GM20000 (cell line): ENCODE data around the gene SGPP2.

Source experiments
- DNase-seq: peaks from one replicate; pipeline ENCODE4 v3.0.0; 2012; ENCODE audit warnings: low spot score
- CTCF ChIP-seq: IDR thresholded peaks from 2 replicates; pipeline ENCODE4 v1.5.1; 2012; ENCODE audit warnings: mild to moderate bottlenecking, control low read depth; ENCODE audit errors: extremely low read depth, missing control alignments

The SGPP2 gene

GRCh38 chr2:222591661-222592060 is 167.3 kb downstream of the SGPP2 start:
- no peak for TF ChIP-seq CTCF
- no peak for DNase-seq

GRCh38 chr2:222592176-222592575 is 167.8 kb downstream of the SGPP2 start:
- DNase-seq = no peak
- TF ChIP-seq CTCF = no peak

GRCh38 chr2:222594679-222595078 is 170.3 kb downstream of the SGPP2 start:
- no peak for DNase-seq
- TF ChIP-seq CTCF = no peak

GRCh38 chr2:222595581-222595980 is 171.2 kb downstream of the SGPP2 start:
- TF ChIP-seq CTCF = no peak
- no peak for DNase-seq

GRCh38 chr2:222598611-222599010 is 174.3 kb downstream of the SGPP2 start:
- no peak for TF ChIP-seq CTCF
- no peak for DNase-seq

GRCh38 chr2:222603501-222603900 is 179.2 kb downstream of the SGPP2 start:
- no peak for TF ChIP-seq CTCF
- no peak for DNase-seq

GRCh38 chr2:222604749-222605515 is 180.6 kb downstream of the SGPP2 start:
- no peak for DNase-seq
- TF ChIP-seq CTCF = no peak
